Activated naive CD4-positive, alpha-beta T cell treated with anti-CD3 and anti-CD28 coated beads, Interleukin-2, amount 10 ng/mL, durations not matched to agents 7 days and 5 days (primary cell): ENCODE results near the gene LMF2.

Experiments
- CTCF ChIA-PET: fragments of 350-600 bp; sonication (Branson Sonifier 250); formaldehyde crosslinking; loops from one replicate; lab custom pipeline; 2021; ENCODE audit warnings: antibody characterized with exemption; lab: Charles Lee
- DNase-seq: peaks from one replicate; pipeline ENCODE4 v3.0.0-alpha.2; 2020
- H3K27ac Mint-ChIP-seq: one replicate; pipeline ENCODE4 v1.8.0; 2021; ENCODE audit warnings: mild to moderate bottlenecking, moderate library complexity, mixed read lengths
- H3K27me3 Mint-ChIP-seq: one replicate; pipeline ENCODE4 v1.8.0; 2021; ENCODE audit warnings: mild to moderate bottlenecking, mixed read lengths
- H3K36me3 Mint-ChIP-seq: one replicate; pipeline ENCODE4 v1.8.0; 2021; ENCODE audit warnings: mixed read lengths
- H3K4me1 Mint-ChIP-seq: one replicate; pipeline ENCODE4 v1.8.0; 2021; ENCODE audit warnings: mixed read lengths
- H3K4me3 Mint-ChIP-seq: one replicate; pipeline ENCODE4 v1.8.0; 2021; ENCODE audit warnings: mild to moderate bottlenecking, moderate library complexity, mixed read lengths
- H3K9me3 Mint-ChIP-seq: one replicate; pipeline ENCODE4 v1.8.0; 2021; ENCODE audit warnings: mixed read lengths

Gene LMF2

GRCh38 chr22:50530580-50530876 lies 23.0 kb upstream of the LMF2 start:
- H3K4me3 Mint-ChIP-seq: peak overlapping the region; percentile 93
- CTCF ChIA-PET: no interaction called here
- no peak for DNase-seq
- no peaks in the 10 kb centered on the region for H3K9me3 Mint-ChIP-seq
- H3K27ac Mint-ChIP-seq: peak overlapping the region; percentile 98
- peaks cover 52% of the 10 kb centered on the region for H3K4me1 Mint-ChIP-seq
- no peaks in the 10 kb centered on the region for H3K36me3 Mint-ChIP-seq
- H3K27me3 Mint-ChIP-seq: peaks cover 3% of the 10 kb centered on the region

- Mint-ChIP-seq H3K4me3 (peak within 1 kb of the TSS; percentile 93), H3K27me3 (peaks cover 3% of the 10 kb centered on the region), H3K4me1 (peaks cover 50% of the 10 kb centered on the region), H3K27ac (peak within 1 kb of the TSS; percentile 98), H3K36me3 (no peaks in the 10 kb centered on the region), H3K9me3 (no peaks in the 10 kb centered on the region)
- CTCF ChIA-PET: interaction anchor here (1.6 to 6.1 kb wide), 2 partner anchors 9 to 91 kb away, joined by 6 to 46 read pairs; no protein-coding TSS in a partner anchor
- DNase-seq: peak; percentile 83
These were observed 22.5 kb upstream of the LMF2 start, which contains the start of gene TYMP for GRCh38 chr22:50529897-50530579. Gene TYMP, minus strand, starts transcription at chr22:50530012. Its CDS starts 303 bp downstream, at chr22:50529709.

DNA sequence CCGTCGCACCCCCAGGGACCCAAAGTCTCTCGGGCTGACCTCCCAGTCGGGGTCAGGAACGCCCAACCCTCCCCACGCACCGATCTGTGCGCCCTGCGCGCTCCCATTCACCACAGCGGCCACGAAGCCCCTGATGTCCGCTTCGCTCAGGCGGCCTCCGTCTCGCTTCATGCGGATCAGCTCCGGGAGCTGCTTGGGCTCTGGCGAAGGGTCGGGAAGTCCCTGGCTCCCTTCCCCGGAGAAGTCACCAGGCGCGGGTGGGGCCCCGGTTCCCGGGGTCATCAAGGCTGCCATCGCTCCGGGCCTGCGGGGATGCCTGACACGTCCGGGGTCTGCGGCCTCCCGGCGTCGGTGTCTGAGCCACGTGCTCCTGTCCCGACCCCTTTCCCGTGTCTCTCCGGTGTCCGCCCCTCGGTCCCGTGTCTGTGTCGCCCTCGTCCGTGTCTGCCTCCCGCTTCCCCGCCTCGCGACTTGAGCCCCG lies 22.0 kb upstream of the LMF2 start:
- H3K27ac Mint-ChIP-seq: peak overlapping the region; percentile 88
- peaks cover 53% of the 10 kb centered on the region for H3K4me1 Mint-ChIP-seq
- CTCF ChIA-PET: interaction anchor here (1.3 to 6.1 kb wide), 3 partner anchors 10 to 92 kb away, joined by 6 to 46 read pairs (median 8); no protein-coding TSS in a partner anchor

DNA sequence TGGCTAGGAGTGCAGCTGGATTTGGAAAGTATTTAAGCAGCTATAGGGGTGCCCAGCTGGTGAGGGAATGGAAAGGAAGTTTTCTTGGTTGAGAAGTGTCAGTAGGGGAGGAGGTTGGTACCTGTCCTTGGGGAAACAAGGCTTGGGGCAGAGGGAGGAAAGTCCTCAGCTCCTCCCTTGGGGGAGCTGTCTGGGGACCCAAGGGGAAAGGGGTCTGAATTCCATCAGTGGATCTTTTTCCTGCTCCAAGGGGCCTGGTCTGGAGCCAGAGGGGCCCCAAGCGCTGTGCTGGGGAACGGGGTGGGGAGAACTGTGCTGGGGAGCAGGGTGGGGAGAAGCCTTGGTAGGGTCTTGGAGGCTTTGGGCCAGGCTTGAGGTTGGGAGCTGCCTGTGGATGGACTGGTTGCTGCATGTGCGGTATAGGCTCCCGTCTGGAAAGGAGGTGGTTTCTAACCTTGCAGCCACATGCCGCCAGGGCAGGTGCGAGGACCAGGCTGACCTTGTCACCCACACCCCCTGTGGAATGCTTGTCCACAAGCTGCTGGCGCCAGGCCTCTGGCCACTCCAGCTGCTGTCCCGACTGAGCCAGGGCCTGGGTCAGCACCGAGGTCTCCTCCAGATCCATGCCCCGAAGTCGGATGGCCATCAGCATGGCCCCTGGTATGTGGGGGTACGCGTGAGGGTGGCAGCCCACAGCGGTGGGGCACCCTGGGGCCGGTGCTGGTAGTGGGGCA lies 21.3 kb upstream of the LMF2 start:
- H3K27me3 Mint-ChIP-seq: peaks cover 3% of the 10 kb centered on the region
- H3K27ac Mint-ChIP-seq: peak overlapping the region; percentile 96
- DNase-seq: peak; percentile 20
- peaks cover 6% of the 10 kb centered on the region for H3K36me3 Mint-ChIP-seq
- H3K9me3 Mint-ChIP-seq: no peaks in the 10 kb centered on the region
- CTCF ChIA-PET: interaction anchor here (1.2 to 6.1 kb wide), 5 partner anchors 11 to 93 kb away, joined by 4 to 46 read pairs (median 6); partner anchors contain the start of genes KLHDC7B and SYCE3
- H3K4me1 Mint-ChIP-seq: peaks cover 50% of the 10 kb centered on the region
- peak overlapping the region; percentile 84 for H3K4me3 Mint-ChIP-seq

More for the DNA sequence above, 22.0 kb upstream of the LMF2 start:
- DNase-seq: no peak
- Mint-ChIP-seq H3K9me3 (no peaks in the 10 kb centered on the region), H3K36me3 (peaks cover 5% of the 10 kb centered on the region), H3K4me3 (peak overlapping the region; percentile 84), H3K27me3 (peaks cover 3% of the 10 kb centered on the region)

- Mint-ChIP-seq H3K36me3 (peaks cover 9% of the 10 kb centered on the region), H3K27me3 (peaks cover 3% of the 10 kb centered on the region), H3K4me3 (peak overlapping the region; percentile 84), H3K4me1 (peaks cover 45% of the 10 kb centered on the region), H3K9me3 (no peaks in the 10 kb centered on the region), H3K27ac (peak overlapping the region; percentile 96)
- peak; percentile 20 for DNase-seq
- CTCF ChIA-PET: interaction anchor here (1.2 to 6.1 kb wide), 5 partner anchors 11 to 93 kb away, joined by 4 to 46 read pairs (median 6); partner anchors contain the start of genes KLHDC7B and SYCE3
These were observed 20.6 kb upstream of the LMF2 start for GRCh38 chr22:50527921-50528681.

DNA sequence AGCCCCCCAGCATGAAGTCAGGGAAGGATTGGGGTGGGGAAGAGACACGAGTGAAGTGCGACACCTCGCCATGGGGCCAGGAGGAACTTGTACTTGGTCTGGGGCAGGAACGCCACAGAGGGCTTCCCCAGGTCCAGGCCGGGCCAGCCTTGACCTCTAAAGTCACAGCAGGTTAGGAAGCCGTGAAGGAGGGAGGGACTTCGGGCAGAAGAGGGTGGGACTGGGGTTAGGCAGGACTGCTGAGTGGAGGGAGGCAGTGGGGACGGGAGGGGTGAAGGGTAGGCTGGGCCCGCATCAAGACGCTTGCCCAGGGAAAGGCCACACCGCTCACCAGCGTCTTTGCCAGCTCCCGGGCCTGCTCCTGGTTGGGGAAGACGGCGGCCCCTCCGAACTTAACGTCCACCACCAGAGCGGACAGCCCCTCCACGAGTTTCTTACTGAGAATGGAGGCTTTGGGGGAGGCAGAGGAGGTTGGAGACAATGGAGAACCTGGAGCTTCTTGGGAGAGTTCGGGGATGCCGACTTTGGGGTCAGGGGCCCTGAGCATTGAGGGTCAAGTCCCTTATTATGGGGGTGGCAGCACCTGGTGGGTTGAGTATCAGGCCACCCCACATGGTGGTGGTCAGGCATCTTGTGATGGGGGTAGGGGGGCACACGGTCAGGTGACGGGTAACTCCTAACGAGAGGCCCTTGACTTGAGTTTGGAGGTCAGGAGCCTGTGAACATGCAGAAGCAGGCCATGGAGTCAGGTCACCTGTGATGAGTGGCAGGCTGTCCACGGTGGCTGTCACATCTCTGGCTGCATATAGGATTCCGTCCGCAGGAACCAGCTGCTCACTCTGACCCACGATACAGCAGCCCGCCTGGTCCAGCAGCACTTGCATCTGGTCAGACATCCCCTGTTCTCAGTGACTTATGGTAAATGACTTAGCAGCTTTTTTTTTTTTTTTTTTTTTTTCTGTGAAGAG lies 19.6 kb upstream of the LMF2 start:
- Mint-ChIP-seq H3K9me3 (no peaks in the 10 kb centered on the region), H3K27ac (peak overlapping the region; percentile 96), H3K36me3 (peaks cover 9% of the 10 kb centered on the region), H3K27me3 (peaks cover 3% of the 10 kb centered on the region), H3K4me1 (peaks cover 38% of the 10 kb centered on the region), H3K4me3 (peak overlapping the region; percentile 84)
- peak; percentile 60 for DNase-seq
- CTCF ChIA-PET: interaction anchor here (0.6 to 6.1 kb wide), 4 partner anchors 9 to 94 kb away, joined by 3 to 46 read pairs (median 16); partner anchors contain the start of genes KLHDC7B and SYCE3

GRCh38 chr22:50526108-50526833 lies 18.8 kb upstream of the LMF2 start:
- Mint-ChIP-seq H3K36me3 (peaks cover 9% of the 10 kb centered on the region), H3K4me1 (peaks cover 38% of the 10 kb centered on the region), H3K9me3 (no peaks in the 10 kb centered on the region), H3K27me3 (peaks cover 3% of the 10 kb centered on the region), H3K4me3 (peak overlapping the region; percentile 84), H3K27ac (peak overlapping the region; percentile 96)
- peak; percentile 92 for DNase-seq
- CTCF ChIA-PET: interaction anchor here (0.5 to 6.1 kb wide), 17 partner anchors 9 to 275 kb away, joined by 3 to 46 read pairs (median 6); partner anchors contain the start of genes HDAC10, KLHDC7B, LMF2 and NCAPH2

DNA sequence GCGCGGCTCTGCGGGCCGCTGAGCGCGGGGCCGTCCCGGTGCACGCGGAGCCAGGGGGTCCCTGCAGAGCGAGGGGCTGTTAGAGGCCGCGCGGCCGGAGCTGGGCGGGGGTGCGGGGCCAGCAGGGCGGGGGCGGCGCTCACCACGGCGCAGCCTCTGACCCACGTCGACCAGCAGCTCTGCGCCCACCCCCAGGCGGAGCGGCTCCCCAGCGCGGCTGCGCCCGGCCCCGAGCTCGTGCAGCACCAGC lies 18.3 kb upstream of the LMF2 start:
- H3K4me3 Mint-ChIP-seq: peak overlapping the region; percentile 88
- peaks cover 3% of the 10 kb centered on the region for H3K27me3 Mint-ChIP-seq
- peaks cover 38% of the 10 kb centered on the region for H3K4me1 Mint-ChIP-seq
- no peaks in the 10 kb centered on the region for H3K9me3 Mint-ChIP-seq
- peak overlapping the region; percentile 93 for H3K27ac Mint-ChIP-seq
- peaks cover 11% of the 10 kb centered on the region for H3K36me3 Mint-ChIP-seq
- CTCF ChIA-PET: interaction anchor here (0.5 to 6.1 kb wide), 17 partner anchors 10 to 274 kb away, joined by 3 to 46 read pairs (median 6); partner anchors contain the start of genes HDAC10, KLHDC7B, LMF2 and NCAPH2
- DNase-seq: no peak

DNA sequence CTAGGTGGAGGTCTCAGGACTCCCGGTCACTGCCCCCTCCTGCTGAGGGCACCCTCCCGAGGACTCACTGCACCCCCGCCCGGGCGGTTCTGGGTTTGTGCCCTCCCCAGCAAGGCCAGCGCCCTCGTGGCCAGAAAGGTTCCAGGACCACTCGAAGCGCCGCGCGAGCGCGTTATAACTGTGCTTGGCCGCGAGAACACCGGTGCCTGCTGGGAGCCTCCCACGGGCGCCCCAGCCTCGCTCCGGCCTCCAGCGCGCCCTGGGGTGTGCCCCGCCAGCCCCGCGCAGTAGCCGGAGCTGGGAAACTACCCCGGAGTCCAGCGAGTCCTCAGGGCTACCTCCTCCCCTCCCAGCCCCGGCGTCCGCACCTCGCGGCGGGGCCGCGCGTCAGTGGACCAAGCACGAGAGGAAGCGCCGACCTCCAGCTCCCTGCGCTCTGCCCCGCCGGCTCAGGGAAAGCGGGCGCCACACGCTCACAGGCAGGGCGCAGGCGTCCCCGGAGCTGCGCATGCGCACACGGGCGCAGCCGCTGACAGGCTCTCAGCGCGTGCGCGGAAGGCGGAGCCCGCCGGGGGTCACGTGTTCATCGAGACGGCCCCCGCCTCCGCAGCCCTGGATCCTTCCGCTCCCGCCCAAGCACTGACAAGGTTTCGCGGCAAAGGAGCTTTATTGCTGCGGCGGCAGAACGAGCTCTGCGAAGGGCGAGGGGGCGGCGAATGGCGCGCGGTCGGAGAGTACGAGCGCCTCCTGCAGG lies 17.8 kb upstream of the LMF2 start, which contains the start of gene SCO2:
Gene SCO2 (minus strand): TSS at position 495 of the 754 bp plus-strand sequence. CDS start 1,187 bp downstream, outside the sequence.
- Mint-ChIP-seq H3K27ac (peak within 1 kb of the TSS; percentile 96), H3K27me3 (no peaks in the 10 kb centered on the region), H3K9me3 (no peaks in the 10 kb centered on the region), H3K4me1 (peaks cover 38% of the 10 kb centered on the region), H3K4me3 (peak within 1 kb of the TSS; percentile 88), H3K36me3 (peaks cover 14% of the 10 kb centered on the region)
- CTCF ChIA-PET: interaction anchor here (0.7 to 6.1 kb wide), 17 partner anchors 10 to 274 kb away, joined by 3 to 46 read pairs (median 6); partner anchors contain the start of genes HDAC10, KLHDC7B, LMF2 and NCAPH2
- DNase-seq: peak; percentile 98

GRCh38 chr22:50524676-50525103 lies 17.2 kb upstream of the LMF2 start:
- Mint-ChIP-seq H3K4me3 (peak overlapping the region; percentile 88), H3K27me3 (no peaks in the 10 kb centered on the region), H3K27ac (peak overlapping the region; percentile 95), H3K9me3 (no peaks in the 10 kb centered on the region), H3K36me3 (peaks cover 14% of the 10 kb centered on the region), H3K4me1 (peaks cover 37% of the 10 kb centered on the region)
- CTCF ChIA-PET: interaction anchor here (0.5 to 6.1 kb wide), 7 partner anchors 9 to 170 kb away, joined by 3 to 46 read pairs (median 16); partner anchors contain the start of genes KLHDC7B, LMF2, NCAPH2 and SYCE3
- no peak for DNase-seq
